Brain pericyte (primary cell): ENCODE measurements around the gene KLF13.
A peak's percentile ranks its signal among the peaks of the same experiment; 100 is the strongest.

Experiments used
- DNase-seq: peaks from one replicate; pipeline ENCODE4 v3.0.0-alpha.2; 2012; ENCODE audit warnings: low read depth, low spot score

Gene KLF13

GRCh38 chr15:31399544-31400171, 73.0 kb downstream of the KLF13 start:
- DNase-seq = peak; percentile 30

GRCh38 chr15:31400222-31400927, 73.7 kb downstream of the KLF13 start:
- DNase-seq = no peak

GRCh38 chr15:31401282-31401681, 74.6 kb downstream of the KLF13 start:
- no peak for DNase-seq

- no peak for DNase-seq
Observed at GRCh38 chr15:31402003-31402402, 75.4 kb downstream of the KLF13 start.

- peak; percentile 55 for DNase-seq
Observed at GRCh38 chr15:31402511-31403056, 75.9 kb downstream of the KLF13 start.

- DNase-seq = no peak
Observed at GRCh38 chr15:31403096-31403495, 76.5 kb downstream of the KLF13 start.

- no peak for DNase-seq
Observed at GRCh38 chr15:31403606-31404005, 77.0 kb downstream of the KLF13 start.

- no peak for DNase-seq
Observed at GRCh38 chr15:31404345-31404744, 77.7 kb downstream of the KLF13 start.

GRCh38 chr15:31405200-31405920, 78.7 kb downstream of the KLF13 start:
- DNase-seq = no peak

GRCh38 chr15:31407376-31407775, 80.7 kb downstream of the KLF13 start:
- DNase-seq = no peak

- DNase-seq = no peak
Observed at GRCh38 chr15:31407851-31408250, 81.2 kb downstream of the KLF13 start.

- DNase-seq = no peak
Observed at GRCh38 chr15:31408724-31409123, 82.1 kb downstream of the KLF13 start.

GRCh38 chr15:31409171-31409570, 82.5 kb downstream of the KLF13 start:
- no peak for DNase-seq

GRCh38 chr15:31412824-31413223, 86.2 kb downstream of the KLF13 start:
- no peak for DNase-seq

- DNase-seq = no peak
Observed at GRCh38 chr15:31415201-31415600, 88.6 kb downstream of the KLF13 start.

- DNase-seq = no peak
Observed at GRCh38 chr15:31419820-31420219, 93.2 kb downstream of the KLF13 start.

GRCh38 chr15:31427411-31427810, 100.8 kb downstream of the KLF13 start:
- DNase-seq = no peak
